SJSA1 (cell line): Measurements from ENCODE around the gene MS4A1. TPM values are rescaled to one million over a fixed set of nuclear protein-coding genes. Genes with fewer than 3 reads are reported as not detected.
A peak's percentile ranks its signal among the peaks of the same experiment; 100 is the strongest.
"Not testable (repeated sequence)": the region's sequence is repeated elsewhere in the genome, so short reads cannot be mapped to it uniquely, and the experiment has no call there.

ENCODE experiments used
- DNase-seq, 2 experiments: peaks; one replicate each; pipeline ENCODE4 v3.0.0-alpha.2; 2015 to 2020; ENCODE audit warnings: low spot score in 2 of 2, low read depth in 1 of 2
- H3K27ac ChIP-seq: fragments of 250-450 bp; sonication (Bioruptor Pico); 2 replicates; pipeline ENCODE4 v1.5.1; 2020; ENCODE audit warnings: mild to moderate bottlenecking, moderate library complexity
- H3K27me3 ChIP-seq: fragments of 250-450 bp; sonication (Bioruptor Pico); replicated peaks from 2 replicates; pipeline ENCODE4 v1.5.1; 2020; ENCODE audit warnings: mild to moderate bottlenecking, moderate library complexity
- H3K36me3 ChIP-seq: fragments of 250-450 bp; sonication (Bioruptor Pico); 2 replicates; pipeline ENCODE4 v1.5.1; 2020; ENCODE audit warnings: mild to moderate bottlenecking
- H3K4me1 ChIP-seq: fragments of 250-450 bp; sonication (Bioruptor Pico); replicated peaks from 2 replicates; pipeline ENCODE4 v1.6.1; 2021; ENCODE audit warnings: mild to moderate bottlenecking
- H3K4me3 ChIP-seq: fragments of 250-450 bp; sonication (Bioruptor Pico); 2 replicates; pipeline ENCODE4 v1.5.1; 2020; ENCODE audit warnings: mild to moderate bottlenecking
- H3K9me3 ChIP-seq: fragments of 250-450 bp; sonication (Bioruptor Pico); replicated peaks from 2 replicates; pipeline ENCODE4 v1.5.1; 2020; ENCODE audit warnings: mild to moderate bottlenecking
- total RNA-seq: library from RNA; depleted of rRNA; stranded (reverse); fragments of >200 nt; shearing (Covaris generic); gene quantifications from 2 replicates; pipeline ENCODE4 v1.2.3, GENCODE V29; 2014

The MS4A1 gene
- total RNA-seq, 1 experiment from 2014 or later, result not detected

- DNase-seq, result no peak
- Histone ChIP-seq H3K4me1 (no peaks in the 10 kb centered on the region), H3K27ac (no peak overlapping the region), H3K27me3 (peaks cover 2% of the 10 kb centered on the region; the same call in 1 of the 2 replicates), H3K9me3 (no peaks in the 10 kb centered on the region), H3K36me3 (no peaks in the 10 kb centered on the region), H3K4me3 (no peak overlapping the region)
Observed at GRCh38 chr11:60469723-60470122, 14.1 kb downstream of the MS4A1 start.

DNA sequence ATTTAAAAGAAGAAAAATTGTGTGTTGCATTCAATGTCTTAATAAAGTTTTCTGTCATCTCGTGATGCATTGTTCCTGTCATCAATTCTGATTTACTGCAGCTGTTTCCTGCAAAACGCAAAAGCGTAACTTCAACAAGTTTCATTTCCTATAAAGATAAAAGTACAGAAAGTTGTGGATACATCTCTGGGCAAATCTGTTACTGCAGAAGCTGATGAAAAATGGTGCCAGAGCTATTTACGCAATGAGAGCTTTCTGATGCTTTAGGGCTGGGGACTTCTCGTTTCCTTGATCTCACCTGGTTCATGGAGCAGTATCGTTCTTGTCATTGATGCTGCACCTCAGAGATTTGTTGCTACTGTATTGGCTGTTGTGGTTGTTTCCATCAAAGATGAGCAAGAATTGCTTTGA is 21.4 kb downstream of the MS4A1 start:
- Histone ChIP-seq H3K36me3 (no peaks in the 10 kb centered on the region), H3K4me1 (no peaks in the 10 kb centered on the region), H3K9me3 (no peaks in the 10 kb centered on the region), H3K27me3 (no peaks in the 10 kb centered on the region), H3K4me3 (no peak overlapping the region), H3K27ac (no peak overlapping the region)
- DNase-seq, result no peak

DNA sequence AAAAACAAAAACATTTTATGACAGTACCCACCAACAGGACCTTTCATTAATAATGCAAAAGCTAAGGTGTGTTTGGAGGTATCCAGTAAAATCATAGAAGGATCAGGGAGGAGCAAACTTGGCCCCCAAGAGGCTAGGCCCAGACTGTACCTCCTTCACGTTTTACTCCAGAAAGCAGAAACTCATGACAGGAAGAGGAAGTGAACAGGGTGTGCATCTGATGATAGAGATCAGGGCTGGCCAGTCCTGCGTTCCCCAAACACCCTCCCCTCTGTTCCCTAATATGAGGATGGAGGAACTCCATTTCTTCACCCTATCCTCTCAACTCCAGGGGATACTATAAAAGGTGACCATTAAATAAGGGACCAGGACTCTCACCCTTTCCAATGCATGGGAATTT is 26.7 kb downstream of the MS4A1 start:
- no peak overlapping the region for H3K4me3 ChIP-seq
- no peaks in the 10 kb centered on the region for H3K4me1 ChIP-seq
- no peak overlapping the region for H3K27ac ChIP-seq

GRCh38 chr11:60485987-60486386 is 30.3 kb downstream of the MS4A1 start:
- Histone ChIP-seq H3K27ac (no peak overlapping the region), H3K27me3 (peaks cover 3% of the 10 kb centered on the region; the same call in 1 of the 2 replicates), H3K4me3 (no peak overlapping the region), H3K9me3 (no peaks in the 10 kb centered on the region), H3K4me1 (no peaks in the 10 kb centered on the region), H3K36me3 (no peaks in the 10 kb centered on the region)
- DNase-seq, result peak in 1 of 2 experiments; percentile 23

More for the DNA sequence above, 26.7 kb downstream of the MS4A1 start:
- no peaks in the 10 kb centered on the region for H3K9me3 ChIP-seq
- H3K27me3 ChIP-seq, result peaks cover 3% of the 10 kb centered on the region; the same call in 1 of the 2 replicates
- DNase-seq, result no peak
- no peaks in the 10 kb centered on the region for H3K36me3 ChIP-seq

DNA sequence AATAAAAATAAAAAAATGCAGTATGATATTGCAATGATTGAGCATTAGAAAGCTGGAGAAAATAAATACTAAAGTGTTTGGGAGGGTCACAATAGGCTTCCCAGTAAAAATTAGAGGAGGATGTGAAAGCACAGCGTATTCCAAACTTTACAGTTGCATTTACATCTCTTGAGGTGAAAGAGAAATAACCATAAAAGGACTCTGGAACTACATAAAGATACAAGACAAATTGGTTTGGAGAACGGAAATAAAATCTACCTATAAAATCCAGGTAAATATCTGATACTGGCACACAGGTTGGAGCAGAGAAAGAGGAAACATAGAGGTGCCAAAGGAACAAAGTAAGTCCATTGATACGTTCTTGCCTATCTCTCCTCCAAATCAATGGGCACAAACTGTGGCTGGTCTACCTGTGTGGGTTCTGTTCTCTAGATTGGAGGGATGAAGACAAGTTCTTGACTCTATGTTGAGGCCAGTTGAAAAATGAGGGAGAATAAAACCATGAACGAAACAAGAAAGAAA is 36.9 kb downstream of the MS4A1 start, which contains the start of gene MS4A12:
TSS of gene MS4A12 (plus strand) at position 291 of the 522 bp plus-strand sequence. CDS start 4,541 bp downstream, outside the sequence.
- Histone ChIP-seq H3K4me3 (no peak within 1 kb of the TSS), H3K4me1 (no peaks in the 10 kb centered on the region)

GRCh38 chr11:60493454-60493853 is 37.8 kb downstream of the MS4A1 start:
- H3K27ac ChIP-seq, result no peak overlapping the region

More for the DNA sequence above, 36.9 kb downstream of the MS4A1 start, which contains the start of gene MS4A12:
- Histone ChIP-seq H3K27ac (no peak within 1 kb of the TSS), H3K27me3 (peaks cover 4% of the 10 kb centered on the region), H3K36me3 (no peaks in the 10 kb centered on the region), H3K9me3 (no peaks in the 10 kb centered on the region)
- DNase-seq, result no peak

GRCh38 chr11:60498399-60498798 is 42.8 kb downstream of the MS4A1 start:
- no peak for DNase-seq
- no peaks in the 10 kb centered on the region for H3K36me3 ChIP-seq
- no peaks in the 10 kb centered on the region for H3K9me3 ChIP-seq
- no peak overlapping the region for H3K4me3 ChIP-seq
- no peaks in the 10 kb centered on the region for H3K4me1 ChIP-seq
- no peak overlapping the region for H3K27ac ChIP-seq
- peaks cover 4% of the 10 kb centered on the region for H3K27me3 ChIP-seq

More at GRCh38 chr11:60493454-60493853, 37.8 kb downstream of the MS4A1 start:
- no peaks in the 10 kb centered on the region for H3K9me3 ChIP-seq
- DNase-seq, result no peak
- no peak overlapping the region for H3K4me3 ChIP-seq
- no peaks in the 10 kb centered on the region for H3K4me1 ChIP-seq
- no peaks in the 10 kb centered on the region for H3K36me3 ChIP-seq
- peaks cover 4% of the 10 kb centered on the region for H3K27me3 ChIP-seq

GRCh38 chr11:60498853-60499252 is 43.2 kb downstream of the MS4A1 start:
- Histone ChIP-seq H3K4me3 (no peak overlapping the region), H3K36me3 (no peaks in the 10 kb centered on the region), H3K4me1 (no peaks in the 10 kb centered on the region), H3K27ac (no peak overlapping the region), H3K27me3 (peaks cover 4% of the 10 kb centered on the region), H3K9me3 (no peaks in the 10 kb centered on the region)
- DNase-seq, result no peak

DNA sequence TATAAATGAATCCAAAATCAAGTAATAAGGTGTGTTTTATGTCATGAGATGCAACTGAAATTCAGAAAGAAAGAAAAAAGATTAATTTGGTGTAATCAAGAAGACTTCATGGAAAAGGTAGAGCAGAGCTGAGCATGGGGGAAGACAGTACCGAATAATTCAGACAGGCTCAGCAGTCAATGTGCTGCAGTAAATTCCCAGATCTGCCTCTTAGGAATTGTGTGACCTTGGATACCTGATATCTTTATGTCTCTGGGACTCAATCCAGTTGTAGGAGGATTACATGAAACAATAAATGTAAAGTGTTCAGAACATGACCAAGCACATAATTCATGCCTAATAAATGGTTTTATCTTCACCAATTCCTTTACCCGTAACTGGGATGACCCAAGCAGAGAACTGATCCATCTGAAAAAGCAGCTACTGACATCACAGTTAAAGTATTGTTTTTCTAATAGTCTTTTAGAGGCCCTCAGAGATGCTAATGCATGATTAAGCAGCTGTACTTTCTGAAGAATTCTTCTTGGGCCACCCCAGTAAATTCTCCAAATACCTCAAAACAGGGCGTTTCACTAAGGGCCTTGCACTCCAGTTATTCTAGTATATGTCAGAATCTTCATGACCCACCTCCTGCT is 44.7 kb downstream of the MS4A1 start:
- Histone ChIP-seq H3K4me1 (no peaks in the 10 kb centered on the region), H3K27me3 (no peaks in the 10 kb centered on the region; the same call in none of the 2 replicates), H3K9me3 (no peaks in the 10 kb centered on the region), H3K36me3 (no peaks in the 10 kb centered on the region), H3K27ac (no peak overlapping the region), H3K4me3 (no peak overlapping the region)
- DNase-seq, result no peak

- Histone ChIP-seq H3K27ac (no peak overlapping the region), H3K9me3 (no peaks in the 10 kb centered on the region), H3K36me3 (no peaks in the 10 kb centered on the region), H3K4me1 (no peaks in the 10 kb centered on the region), H3K27me3 (no peaks in the 10 kb centered on the region; the same call in none of the 2 replicates), H3K4me3 (no peak overlapping the region)
- DNase-seq, result no peak
Observed at GRCh38 chr11:60502221-60502775, 46.7 kb downstream of the MS4A1 start.

DNA sequence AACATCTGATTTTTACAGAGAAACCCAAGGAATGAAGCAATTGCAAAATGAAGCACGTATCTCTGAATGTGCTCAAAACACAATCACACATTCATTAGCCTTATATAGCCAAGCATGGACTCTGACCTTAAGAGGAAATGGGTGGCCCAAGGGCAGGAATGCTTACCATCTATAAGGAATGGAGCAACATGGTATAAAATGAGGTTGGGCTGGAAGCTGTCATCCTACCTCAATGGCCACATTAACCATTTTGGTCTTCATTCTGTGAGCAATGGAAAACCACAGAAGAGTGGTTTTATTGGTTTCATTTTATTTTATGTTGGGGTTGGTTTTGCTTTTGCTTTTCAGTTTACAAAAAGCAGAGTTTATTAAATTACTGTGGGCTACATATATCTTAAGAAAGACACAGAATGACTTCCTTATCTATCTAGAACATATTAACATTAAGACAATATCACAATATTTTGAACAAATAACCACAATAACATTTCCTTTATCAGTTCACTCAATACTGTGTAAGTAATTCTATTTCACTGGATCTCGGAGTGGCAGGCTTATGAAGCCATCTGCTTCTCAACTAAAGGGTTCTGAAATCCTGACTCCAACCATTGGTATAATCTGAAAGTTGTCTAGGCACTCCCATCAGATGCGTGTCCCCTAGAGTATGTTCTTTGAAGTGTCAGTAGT is 48.7 kb downstream of the MS4A1 start:
- Histone ChIP-seq H3K4me1 (no peaks in the 10 kb centered on the region), H3K36me3 (no peaks in the 10 kb centered on the region), H3K9me3 (no peaks in the 10 kb centered on the region), H3K27me3 (peaks cover 12% of the 10 kb centered on the region), H3K4me3 (no peak overlapping the region), H3K27ac (no peak overlapping the region)
- no peak for DNase-seq

DNA sequence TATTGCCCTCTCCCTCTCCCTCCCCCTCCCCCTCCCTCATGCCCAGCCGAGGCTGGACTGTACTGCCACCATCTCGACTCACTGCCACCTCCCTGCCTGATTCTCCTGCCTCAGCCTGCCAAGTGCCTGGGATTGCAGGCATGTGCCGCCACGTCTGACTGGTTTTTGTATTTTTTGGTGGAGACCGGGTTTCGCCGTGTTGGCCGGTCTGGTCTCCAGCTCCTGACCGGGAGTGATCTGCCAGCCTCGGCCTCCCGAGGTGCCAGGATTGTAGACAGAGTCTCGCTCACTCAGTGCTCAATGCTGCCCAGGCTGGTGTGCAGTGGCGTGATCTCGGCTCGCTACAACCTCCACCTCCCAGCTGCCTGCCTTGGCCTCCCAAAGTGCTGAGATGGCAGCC is 54.0 kb downstream of the MS4A1 start:
- not testable (repeated sequence) for H3K36me3 ChIP-seq, H3K4me1 ChIP-seq, H3K4me3 ChIP-seq, DNase-seq, H3K9me3 ChIP-seq, H3K27ac ChIP-seq
- peaks cover 15% of the 10 kb centered on the region; the same call in 1 of the 2 replicates for H3K27me3 ChIP-seq

GRCh38 chr11:60510209-60510608 is 54.6 kb downstream of the MS4A1 start:
- H3K9me3 ChIP-seq, H3K36me3 ChIP-seq, DNase-seq, H3K27ac ChIP-seq, H3K4me3 ChIP-seq, H3K4me1 ChIP-seq: not testable (repeated sequence)
- H3K27me3 ChIP-seq, result peaks cover 17% of the 10 kb centered on the region; the same call in 1 of the 2 replicates

- no peaks in the 10 kb centered on the region for H3K36me3 ChIP-seq
- H3K27ac ChIP-seq, result no peak overlapping the region
- H3K9me3 ChIP-seq, result no peaks in the 10 kb centered on the region
- no peak overlapping the region for H3K4me3 ChIP-seq
- H3K4me1 ChIP-seq, result no peaks in the 10 kb centered on the region
- no peak for DNase-seq
- H3K27me3 ChIP-seq, result peaks cover 17% of the 10 kb centered on the region; the same call in 1 of the 2 replicates
Observed at GRCh38 chr11:60511393-60511792, 55.7 kb downstream of the MS4A1 start.
